GM18868 (cell line): Measurements from ENCODE around the gene TUBGCP6.

ENCODE experiments used
- ATAC-seq: cut with Tn5 transposase; IDR thresholded peaks from one replicate; pipeline ENCODE4 v1.9.1; 2021; ENCODE audit warnings: mild to moderate bottlenecking, moderate library complexity; ENCODE audit not compliant: unreplicated experiment

Gene TUBGCP6

GRCh38 chr22:50266994-50267393 lies 22.2 kb upstream of the TUBGCP6 start:
- no peak for ATAC-seq

GRCh38 chr22:50264946-50265669 lies 20.3 kb upstream of the TUBGCP6 start:
- ATAC-seq: no peak

GRCh38 chr22:50264104-50264745 lies 19.4 kb upstream of the TUBGCP6 start:
- no peak for ATAC-seq

- ATAC-seq: no peak
These were observed 18.3 kb upstream of the TUBGCP6 start for GRCh38 chr22:50262973-50263617.

- ATAC-seq: no peak
These were observed 17.7 kb upstream of the TUBGCP6 start for GRCh38 chr22:50262460-50262911.

- ATAC-seq: no peak
These were observed 17.0 kb upstream of the TUBGCP6 start, which contains the start of gene MAPK12 for GRCh38 chr22:50261615-50262459. Gene MAPK12, minus strand, starts transcription at chr22:50261683. Its CDS starts 174 bp downstream, at chr22:50261509.

- no peak for ATAC-seq
These were observed 16.2 kb upstream of the TUBGCP6 start for GRCh38 chr22:50260801-50261614.

- ATAC-seq: no peak
These were observed 15.6 kb upstream of the TUBGCP6 start for GRCh38 chr22:50260434-50260800.

- no peak for ATAC-seq
These were observed 14.5 kb upstream of the TUBGCP6 start for GRCh38 chr22:50259302-50259701.

- no peak for ATAC-seq
These were observed 13.8 kb upstream of the TUBGCP6 start for GRCh38 chr22:50258361-50259292.

- no peak for ATAC-seq
These were observed 12.9 kb upstream of the TUBGCP6 start for GRCh38 chr22:50257451-50258360.

GRCh38 chr22:50257041-50257440 lies 12.2 kb upstream of the TUBGCP6 start:
- ATAC-seq: no peak

- ATAC-seq: no peak
These were observed 11.5 kb upstream of the TUBGCP6 start for GRCh38 chr22:50256258-50256862.

GRCh38 chr22:50255607-50256006 lies 10.8 kb upstream of the TUBGCP6 start:
- no peak for ATAC-seq

GRCh38 chr22:50255099-50255498 lies 10.3 kb upstream of the TUBGCP6 start:
- ATAC-seq: no peak

GRCh38 chr22:50253941-50254340 lies 9.1 kb upstream of the TUBGCP6 start:
- no peak for ATAC-seq

GRCh38 chr22:50253046-50253915 lies 8.5 kb upstream of the TUBGCP6 start:
- ATAC-seq: no peak
